Bone marrow (tissue), 2 donors: ENCODE results near the gene NAP1L4.
A peak's percentile ranks its signal among the peaks of the same experiment; 100 is the strongest.
"Not testable (repeated sequence)": the region's sequence is repeated elsewhere in the genome, so short reads cannot be mapped to it uniquely, and the experiment has no call there.

Experiments
- DNase-seq, 2 donors: peaks; one replicate each; lab custom pipeline; 2025; lab: John Stamatoyannopoulos, UW

Gene NAP1L4

DNA sequence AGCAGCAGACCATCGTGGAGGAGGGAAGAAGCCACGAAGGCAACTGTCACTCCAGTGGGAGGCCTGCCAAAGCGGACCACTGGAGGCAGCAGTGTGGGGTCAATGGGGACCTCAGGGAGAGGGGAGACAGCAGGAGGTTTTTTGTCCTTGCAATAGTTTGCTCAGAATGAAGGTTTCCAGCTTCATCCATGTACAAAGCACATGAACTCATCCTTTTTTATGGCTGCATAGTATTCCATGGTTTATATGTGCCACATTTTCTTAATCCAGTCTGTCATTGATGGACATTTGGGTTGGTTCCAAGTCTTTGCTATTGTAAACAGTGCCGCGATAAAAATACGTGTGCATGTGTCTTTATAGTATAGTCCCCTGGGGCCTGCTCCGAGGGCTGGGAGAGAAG, 86.8 kb downstream of the NAP1L4 start:
- DNase-seq, result not testable (repeated sequence)

DNA sequence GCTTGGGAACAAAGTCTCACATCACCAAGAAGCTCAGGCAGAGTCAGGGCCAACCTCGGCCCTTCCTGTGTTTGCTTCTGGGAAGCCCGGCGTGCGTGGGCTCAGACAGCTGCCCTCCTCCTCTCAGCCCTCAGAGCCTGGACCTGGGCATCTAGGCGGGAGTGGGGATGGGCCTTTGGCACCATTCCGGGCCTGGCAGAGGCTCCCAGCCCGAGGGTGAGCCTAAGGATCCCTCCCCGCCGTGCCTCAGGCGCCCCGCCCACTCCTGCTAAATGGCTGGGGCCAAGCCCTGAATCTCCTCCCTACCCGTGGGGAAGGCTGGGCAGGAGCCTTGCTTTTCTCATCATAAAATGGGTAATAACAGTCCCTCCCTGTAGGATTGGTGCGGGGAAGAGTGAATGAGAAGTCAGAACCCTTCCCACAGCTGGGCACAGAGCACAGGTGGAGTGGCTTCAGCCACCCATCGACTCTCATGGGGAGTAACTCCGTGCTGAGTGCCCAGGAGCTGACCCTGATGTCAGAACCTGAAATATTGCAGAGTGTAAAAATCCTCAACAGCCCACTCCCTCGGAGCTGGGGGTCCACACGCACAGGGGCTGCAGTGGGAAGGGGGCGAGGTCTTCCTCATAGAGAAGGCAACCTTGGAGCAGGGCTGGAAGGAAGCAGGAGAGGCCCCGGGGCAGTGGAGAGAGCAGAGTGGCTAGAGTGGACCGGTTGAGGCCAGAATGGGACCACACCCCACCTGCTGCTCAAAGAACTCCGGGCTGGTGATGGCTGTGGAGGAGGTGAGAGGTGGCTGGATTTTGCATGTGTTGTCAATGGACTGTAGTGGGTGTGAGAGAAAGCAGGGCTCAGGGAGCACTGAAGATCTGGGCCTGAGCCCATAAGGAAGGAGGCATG, 87.7 kb downstream of the NAP1L4 start:
- no peak for DNase-seq

- no peak for DNase-seq
Measured at GRCh38 chr11:2903672-2904011, 88.5 kb downstream of the NAP1L4 start.

- no peak for DNase-seq
Measured at GRCh38 chr11:2902784-2903671, 89.1 kb downstream of the NAP1L4 start.

GRCh38 chr11:2901854-2902783, 90.0 kb downstream of the NAP1L4 start:
- DNase-seq, result peak; percentile 71 to 78

GRCh38 chr11:2901196-2901796, 90.8 kb downstream of the NAP1L4 start:
- no peak for DNase-seq

GRCh38 chr11:2899080-2899783, 92.9 kb downstream of the NAP1L4 start:
- DNase-seq, result no peak

GRCh38 chr11:2898366-2899079, 93.6 kb downstream of the NAP1L4 start:
- DNase-seq, result peak; percentile 37 to 73

- no peak for DNase-seq
Measured at GRCh38 chr11:2897048-2897447, 95.1 kb downstream of the NAP1L4 start.

GRCh38 chr11:2896047-2896446, 96.1 kb downstream of the NAP1L4 start:
- no peak for DNase-seq
